KOPT-K1 (cell line): ENCODE measurements around the gene ZNF135.
A peak's percentile ranks its signal among the peaks of the same experiment; 100 is the strongest.

Source experiments
- H3K27ac ChIP-seq: fragments of 200-600 bp; sonication (generic); 2 replicates; pipeline ENCODE4 v1.5.1; 2016; ENCODE audit warnings: antibody characterized with exemption, mild to moderate bottlenecking, low read depth, low read length; ENCODE audit not compliant: poor library complexity, severe bottlenecking
- H3K36me3 ChIP-seq: fragments of 200-600 bp; sonication (generic); 2 replicates; pipeline ENCODE4 v1.5.1; 2017; ENCODE audit warnings: antibody characterized with exemption, mild to moderate bottlenecking, low read length, moderate library complexity; ENCODE audit not compliant: insufficient read depth
- H3K9me3 ChIP-seq: fragments of 200-600 bp; sonication (generic); 2 replicates; pipeline ENCODE4 v1.5.1; 2017; ENCODE audit warnings: antibody characterized with exemption, low read length, mild to moderate bottlenecking; ENCODE audit not compliant: insufficient read depth, poor library complexity, severe bottlenecking

Gene ZNF135

DNA sequence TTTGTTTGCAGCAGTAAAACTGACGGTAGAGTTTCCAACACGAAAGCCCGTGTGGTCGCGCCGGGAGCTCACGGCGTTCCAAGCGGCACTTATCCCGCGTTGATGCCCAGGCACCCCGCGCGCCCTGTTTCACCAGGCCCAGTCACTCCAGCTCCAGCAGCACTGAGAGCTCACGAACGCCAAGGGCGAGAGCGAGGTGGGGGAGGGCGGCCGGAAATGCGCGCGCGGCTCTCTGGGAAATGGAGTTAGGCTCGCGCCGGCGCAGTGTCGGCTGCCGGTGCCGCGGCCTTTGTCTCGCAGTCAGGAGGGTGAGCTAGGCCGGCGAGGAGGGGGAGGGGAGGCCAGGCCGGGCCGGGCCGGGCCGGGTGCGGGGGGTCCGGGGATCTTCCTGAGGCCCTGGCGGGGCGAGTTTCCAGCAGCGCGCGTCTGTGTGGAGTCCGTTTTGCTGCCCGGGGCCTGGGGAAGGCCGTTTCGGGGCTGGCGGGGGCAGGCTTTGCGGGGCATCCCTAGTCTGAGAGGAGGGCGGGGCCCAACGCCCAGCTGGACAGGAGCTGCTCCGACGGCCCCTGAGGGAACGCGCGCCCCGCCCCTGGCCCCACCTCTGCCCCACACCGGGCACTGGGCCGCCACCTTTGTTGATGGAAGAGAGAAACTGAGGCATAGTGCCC, at the start of gene ZNF135:
Gene ZNF135 (plus strand): TSS at position 280 of the 668 bp plus-strand sequence. CDS start 721 bp downstream, outside the sequence.
- Histone ChIP-seq H3K9me3 (peaks cover 55% of the 10 kb centered on the region), H3K27ac (no peak within 1 kb of the TSS), H3K36me3 (no peaks in the 10 kb centered on the region)

- Histone ChIP-seq H3K9me3 (peaks cover 52% of the 10 kb centered on the region), H3K27ac (peak overlapping the region; percentile 62), H3K36me3 (peaks cover 32% of the 10 kb centered on the region)
These were observed 49.8 kb upstream of the ZNF135 start for GRCh38 chr19:58009301-58009665.

- Histone ChIP-seq H3K36me3 (peaks cover 27% of the 10 kb centered on the region), H3K27ac (peak overlapping the region; percentile 62), H3K9me3 (peaks cover 47% of the 10 kb centered on the region)
These were observed 49.3 kb upstream of the ZNF135 start for GRCh38 chr19:58009666-58010301.

GRCh38 chr19:58010507-58010906, 48.6 kb upstream of the ZNF135 start:
- Histone ChIP-seq H3K36me3 (peaks cover 20% of the 10 kb centered on the region), H3K9me3 (peaks cover 40% of the 10 kb centered on the region), H3K27ac (no peak overlapping the region)

DNA sequence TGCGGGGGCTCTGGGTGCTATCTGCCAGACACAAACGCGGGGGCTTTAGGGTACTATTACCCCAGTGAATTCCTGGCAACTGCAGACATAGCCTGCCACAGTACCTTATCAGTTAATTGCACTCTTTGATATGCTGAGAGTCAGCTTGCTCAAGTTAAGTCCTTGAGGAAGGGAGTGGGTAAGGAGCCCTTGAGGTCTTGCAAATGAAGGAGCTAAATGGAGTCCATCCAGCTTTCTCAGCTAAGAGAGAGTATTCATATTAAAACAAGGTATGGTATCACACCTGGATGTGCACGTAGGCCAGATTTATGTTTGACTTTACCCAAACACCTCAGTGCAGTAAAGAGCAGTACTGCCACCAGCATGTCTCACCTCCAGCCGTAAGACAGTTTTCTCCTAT, 44.9 kb upstream of the ZNF135 start:
- Histone ChIP-seq H3K27ac (no peak overlapping the region), H3K9me3 (peaks cover 22% of the 10 kb centered on the region), H3K36me3 (no peaks in the 10 kb centered on the region)

DNA sequence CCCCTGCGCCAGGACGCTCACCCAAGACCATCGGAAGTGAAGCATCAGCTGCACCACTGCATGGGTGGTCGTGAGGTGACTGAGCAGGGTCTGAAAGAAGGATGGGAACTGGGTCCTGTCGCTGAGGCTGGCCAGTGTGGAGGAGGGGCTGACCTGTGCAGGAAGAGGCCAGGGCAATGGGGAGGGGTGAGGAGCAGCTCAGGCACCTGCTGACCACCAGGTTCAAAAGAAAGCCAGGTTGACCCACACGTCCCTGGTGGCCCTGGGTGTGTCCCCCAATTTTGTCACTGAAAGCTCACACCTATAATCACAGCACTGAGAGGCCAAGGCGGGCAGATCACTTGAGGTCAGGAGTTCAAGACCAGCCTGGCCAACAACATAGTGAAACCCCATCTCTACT, 39.0 kb upstream of the ZNF135 start:
- peaks cover 38% of the 10 kb centered on the region for H3K9me3 ChIP-seq
- no peak overlapping the region for H3K27ac ChIP-seq
- H3K36me3 ChIP-seq: no peaks in the 10 kb centered on the region

DNA sequence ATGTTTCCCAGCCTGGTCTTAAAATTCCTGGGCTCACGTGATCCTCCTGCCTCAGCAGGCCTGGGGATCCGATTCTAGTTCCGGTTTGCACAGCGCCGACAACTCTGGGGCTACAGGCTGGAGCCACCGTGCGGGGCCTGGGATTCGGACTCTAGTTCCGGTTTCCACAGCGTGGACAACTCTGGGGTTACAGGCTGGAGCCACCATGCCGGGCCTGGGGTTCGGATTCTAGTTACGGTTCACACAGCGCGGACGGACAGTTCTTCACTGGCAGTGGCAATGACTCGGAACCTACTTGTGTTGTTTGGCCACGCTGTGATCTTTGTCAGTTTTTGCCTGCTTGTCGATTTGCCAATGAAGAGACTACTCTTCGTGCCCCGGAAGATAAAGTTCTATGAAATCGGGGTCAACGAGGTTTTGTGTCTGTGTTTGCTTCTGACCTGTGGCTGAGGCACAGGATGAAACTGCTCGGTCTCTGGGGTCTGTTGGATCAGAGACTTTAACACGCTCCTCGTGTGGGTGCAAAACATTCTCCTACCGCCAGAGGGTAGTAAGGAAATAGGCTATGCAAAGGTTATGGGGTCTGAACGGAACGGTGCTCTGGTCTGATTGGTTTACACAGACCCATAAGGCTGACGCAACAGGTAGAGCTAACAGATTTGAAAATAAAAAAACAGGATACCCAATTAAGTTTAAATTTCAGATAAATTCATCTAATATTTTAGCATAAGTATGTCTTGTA, 37.4 kb upstream of the ZNF135 start:
- Histone ChIP-seq H3K36me3 (no peaks in the 10 kb centered on the region), H3K27ac (no peak overlapping the region), H3K9me3 (peaks cover 48% of the 10 kb centered on the region)

DNA sequence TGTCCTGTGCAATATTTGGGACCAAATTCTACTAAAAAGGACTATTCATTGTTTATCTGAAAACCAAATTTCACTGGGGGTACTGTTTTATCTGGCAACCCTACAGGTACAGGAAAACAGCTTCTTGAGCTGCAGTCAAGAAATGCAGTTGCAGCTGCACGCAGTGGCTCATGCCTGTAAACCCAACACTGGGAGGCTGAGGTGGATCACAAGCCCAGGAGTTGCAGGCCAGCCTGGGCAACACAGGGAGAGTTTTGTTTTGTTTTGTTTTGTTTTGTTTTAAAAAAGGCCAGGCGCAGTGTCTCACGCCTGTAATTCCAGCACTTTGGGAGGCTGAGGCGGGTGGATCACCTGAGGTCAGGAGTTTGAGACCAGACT, 36.8 kb upstream of the ZNF135 start:
- no peak overlapping the region for H3K27ac ChIP-seq
- peaks cover 48% of the 10 kb centered on the region for H3K9me3 ChIP-seq
- H3K36me3 ChIP-seq: no peaks in the 10 kb centered on the region

GRCh38 chr19:58024661-58025060, 34.4 kb upstream of the ZNF135 start:
- peaks cover 48% of the 10 kb centered on the region for H3K9me3 ChIP-seq
- no peak overlapping the region for H3K27ac ChIP-seq
- H3K36me3 ChIP-seq: no peaks in the 10 kb centered on the region

GRCh38 chr19:58033741-58034476, 25.2 kb upstream of the ZNF135 start, which contains the start of gene ZSCAN1:
Gene ZSCAN1, plus strand, starts transcription at chr19:58034025. Its CDS starts 3,812 bp downstream, at chr19:58037837.
- Histone ChIP-seq H3K27ac (no peak within 1 kb of the TSS), H3K9me3 (peaks cover 57% of the 10 kb centered on the region), H3K36me3 (no peaks in the 10 kb centered on the region)

- Histone ChIP-seq H3K9me3 (peaks cover 63% of the 10 kb centered on the region), H3K27ac (no peak overlapping the region)
These were observed 24.6 kb upstream of the ZNF135 start for GRCh38 chr19:58034477-58034793.

GRCh38 chr19:58035863-58036262, 23.2 kb upstream of the ZNF135 start:
- Histone ChIP-seq H3K9me3 (peaks cover 72% of the 10 kb centered on the region), H3K27ac (no peak overlapping the region), H3K36me3 (no peaks in the 10 kb centered on the region)

More at GRCh38 chr19:58034477-58034793, 24.6 kb upstream of the ZNF135 start:
- no peaks in the 10 kb centered on the region for H3K36me3 ChIP-seq

- H3K9me3 ChIP-seq: peaks cover 73% of the 10 kb centered on the region
- no peak overlapping the region for H3K27ac ChIP-seq
- no peaks in the 10 kb centered on the region for H3K36me3 ChIP-seq
These were observed 21.0 kb upstream of the ZNF135 start for GRCh38 chr19:58037927-58038687.

- H3K27ac ChIP-seq: no peak overlapping the region
- H3K9me3 ChIP-seq: peaks cover 73% of the 10 kb centered on the region
- no peaks in the 10 kb centered on the region for H3K36me3 ChIP-seq
These were observed 20.3 kb upstream of the ZNF135 start for GRCh38 chr19:58038688-58039204.
